GM21737 (cell line): ENCODE measurements around the gene GRIA3.
"Not testable (repeated sequence)": the region's sequence is repeated elsewhere in the genome, so short reads cannot be mapped to it uniquely, and the experiment has no call there.

Experiments
- ATAC-seq: cut with Tn5 transposase; IDR thresholded peaks from one replicate; pipeline ENCODE4 v1.9.1; 2021; ENCODE audit warnings: mild to moderate bottlenecking, moderate library complexity; ENCODE audit not compliant: unreplicated experiment

GRIA3 gene

GRCh38 chrX:123267220-123267619, 83.1 kb downstream of the GRIA3 start:
- ATAC-seq: no peak

DNA sequence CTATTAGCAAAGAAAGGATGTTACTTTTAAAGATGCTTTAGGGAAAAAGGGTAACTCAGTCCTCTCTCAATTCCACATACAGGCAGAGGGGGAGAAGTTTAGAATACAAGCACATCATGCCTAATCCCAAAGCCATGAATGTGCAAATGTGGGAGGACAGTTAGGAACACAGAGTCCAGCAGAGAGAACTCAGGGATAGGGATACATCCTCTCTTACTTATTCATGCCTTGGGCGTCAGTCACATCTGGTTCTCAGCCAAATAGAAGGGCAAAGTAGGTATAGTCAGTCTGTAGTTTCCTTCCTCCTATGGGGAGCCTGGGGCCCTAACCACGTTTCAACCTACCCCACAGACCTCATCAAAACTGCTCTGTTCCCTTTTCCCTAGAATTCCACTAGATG, 87.8 kb downstream of the GRIA3 start:
- no peak for ATAC-seq

DNA sequence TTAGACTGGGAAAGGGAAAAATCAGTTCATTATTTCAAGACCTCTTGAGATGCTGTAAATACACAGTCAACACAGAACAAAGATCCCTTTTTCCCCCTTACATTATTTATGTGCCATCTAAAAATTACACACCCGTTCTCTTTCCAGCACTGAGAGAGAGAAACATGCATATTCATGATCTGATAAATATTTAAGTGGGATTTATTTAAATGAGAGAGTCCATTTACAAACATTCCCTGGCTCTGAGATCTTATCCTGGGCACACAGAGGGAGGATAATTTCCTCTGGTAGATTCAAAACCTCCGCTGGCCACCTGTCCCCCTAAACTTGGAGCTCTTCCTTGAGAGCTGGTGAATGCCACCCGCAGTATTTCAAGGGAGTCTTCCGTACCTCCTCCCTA, 88.6 kb downstream of the GRIA3 start:
- no peak for ATAC-seq

DNA sequence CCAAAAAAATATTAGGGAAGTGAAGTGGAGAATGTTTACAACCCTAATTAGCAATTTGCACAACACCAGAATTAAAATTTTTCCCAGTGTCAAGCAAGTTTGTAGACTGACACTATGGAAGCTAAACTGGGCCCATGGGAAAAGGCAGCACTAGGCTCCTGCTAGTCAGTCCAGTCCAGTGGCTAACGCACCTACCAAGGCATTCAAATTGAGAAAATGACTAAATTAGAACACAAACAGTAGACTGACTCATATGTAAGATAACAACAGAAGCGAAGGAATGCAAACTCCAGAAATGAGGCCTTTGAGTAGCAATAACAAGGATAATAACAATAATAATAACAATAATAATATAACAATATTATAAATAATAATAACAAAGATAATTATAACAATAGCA, 90.7 kb downstream of the GRIA3 start:
- no peak for ATAC-seq

- ATAC-seq: no peak
Measured at GRCh38 chrX:123277347-123277746, 93.3 kb downstream of the GRIA3 start.

DNA sequence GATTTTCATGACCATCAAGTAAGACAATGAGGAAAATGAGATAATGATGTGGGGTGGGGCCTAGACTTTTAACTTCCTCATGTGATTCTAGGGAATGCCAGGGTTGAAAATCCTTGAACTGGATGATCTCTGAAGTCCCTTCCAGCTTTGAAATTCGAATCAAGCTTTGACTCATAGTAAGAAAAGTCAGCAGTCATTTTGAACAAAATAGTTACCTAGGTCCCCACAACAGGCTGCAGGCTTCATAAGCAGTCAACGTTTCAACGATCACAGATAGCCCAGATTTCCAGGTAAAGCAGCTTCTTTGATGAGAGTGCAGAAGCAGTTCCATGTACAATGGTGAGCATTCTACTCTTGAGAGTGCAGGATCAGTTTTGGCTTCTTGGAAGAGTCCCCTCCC, 93.7 kb downstream of the GRIA3 start:
- ATAC-seq: no peak

- ATAC-seq: no peak
Measured at GRCh38 chrX:123282241-123282640, 98.2 kb downstream of the GRIA3 start.

- ATAC-seq: not testable (repeated sequence)
Measured at GRCh38 chrX:123283407-123283806, 99.3 kb downstream of the GRIA3 start.

DNA sequence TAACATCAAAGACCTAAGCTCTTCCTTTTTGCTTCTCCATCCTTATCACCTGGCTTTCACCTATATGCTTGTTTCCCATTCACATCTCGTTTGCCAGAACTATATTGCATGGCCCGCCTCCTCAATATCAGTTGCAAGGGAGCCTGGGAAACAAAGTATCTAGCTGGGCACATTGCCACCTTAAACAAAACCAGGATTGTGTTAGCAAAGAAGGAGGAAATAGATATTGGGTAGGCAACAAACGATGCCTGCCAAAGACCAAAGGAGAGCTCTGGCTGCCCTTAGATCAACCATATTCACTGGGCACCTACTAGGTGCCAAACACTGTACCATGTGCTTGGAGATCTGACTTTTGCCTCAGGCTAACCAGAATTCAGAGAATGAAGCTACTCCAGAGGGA, 107.5 kb downstream of the GRIA3 start:
- ATAC-seq: no peak

- no peak for ATAC-seq
Measured at GRCh38 chrX:123298026-123298425, 113.9 kb downstream of the GRIA3 start.

DNA sequence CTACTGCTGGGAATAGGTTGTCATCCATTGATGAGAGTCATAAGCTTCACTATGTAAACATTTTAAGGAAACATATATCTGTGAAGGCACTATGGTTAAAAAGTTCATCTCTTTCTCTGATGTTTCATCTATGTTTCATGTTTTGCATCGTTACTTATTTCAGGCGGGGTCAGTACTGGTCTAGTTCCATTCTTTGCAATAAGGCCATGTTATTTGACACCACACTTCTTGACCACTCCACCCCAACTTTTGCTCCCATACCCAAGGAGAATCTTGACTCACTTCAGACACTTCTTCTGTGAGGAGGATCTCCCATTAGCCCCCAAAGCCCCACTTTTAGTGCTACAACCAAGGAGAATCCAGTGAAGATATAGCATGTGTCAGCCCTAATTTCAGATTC, 119.4 kb downstream of the GRIA3 start:
- no peak for ATAC-seq

DNA sequence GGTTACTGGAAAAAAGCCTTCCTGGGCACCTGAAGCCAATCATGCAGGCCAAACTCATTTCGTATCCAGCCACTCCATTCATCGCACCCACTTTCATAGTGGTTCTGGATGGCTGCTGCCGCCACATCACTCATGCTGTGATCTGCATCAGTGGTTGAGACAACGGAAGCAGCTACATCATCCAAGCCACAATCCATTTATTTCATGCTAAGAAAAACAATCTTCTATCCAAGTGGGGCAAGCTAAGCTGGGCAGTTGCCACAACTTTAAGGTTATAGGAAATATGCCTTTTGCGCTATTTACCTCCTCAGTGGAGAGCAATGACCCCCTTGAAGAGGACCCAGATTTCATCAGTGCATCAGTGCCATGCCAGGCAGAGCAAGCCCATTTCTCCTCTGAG, 124.6 kb downstream of the GRIA3 start:
- ATAC-seq: no peak

GRCh38 chrX:123310112-123310511, 126.0 kb downstream of the GRIA3 start:
- ATAC-seq: no peak

DNA sequence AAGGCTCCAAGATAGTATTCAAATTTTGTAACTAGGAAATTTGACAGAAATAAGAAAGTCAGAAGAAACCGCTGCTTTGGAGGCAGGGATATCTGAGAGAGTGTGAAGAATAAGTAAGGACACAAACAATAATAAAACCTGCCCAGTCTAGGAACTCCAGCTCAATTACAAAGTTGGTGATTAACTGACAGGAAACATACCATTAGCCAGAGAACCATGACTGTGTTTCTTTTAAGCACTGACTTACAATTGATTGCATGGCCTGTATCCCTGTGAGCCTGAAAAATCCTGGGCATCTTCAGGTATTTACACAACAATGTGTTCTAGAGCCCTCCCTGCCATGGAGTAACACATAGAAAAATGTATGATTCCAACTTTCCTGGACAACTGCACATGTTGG, 127.4 kb downstream of the GRIA3 start:
- ATAC-seq: no peak

DNA sequence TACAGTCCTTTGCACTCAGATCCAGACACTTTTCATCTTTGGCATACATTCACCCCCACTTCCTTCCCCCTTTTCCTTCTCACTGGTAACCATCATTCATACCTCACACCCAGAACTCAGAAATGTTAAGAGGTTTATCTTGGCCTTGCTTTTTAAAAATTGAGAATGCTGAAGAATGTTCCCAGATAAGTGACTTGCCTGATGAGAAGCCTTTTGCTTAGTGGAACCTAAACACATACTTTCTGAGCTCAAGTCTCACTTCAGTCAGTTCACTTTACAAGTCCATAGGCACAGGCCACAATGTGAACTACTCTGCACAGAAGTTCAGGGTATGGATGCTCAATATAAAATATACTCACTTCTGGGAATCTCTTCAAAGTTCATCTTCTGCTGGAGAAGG, 129.4 kb downstream of the GRIA3 start:
- ATAC-seq: no peak

DNA sequence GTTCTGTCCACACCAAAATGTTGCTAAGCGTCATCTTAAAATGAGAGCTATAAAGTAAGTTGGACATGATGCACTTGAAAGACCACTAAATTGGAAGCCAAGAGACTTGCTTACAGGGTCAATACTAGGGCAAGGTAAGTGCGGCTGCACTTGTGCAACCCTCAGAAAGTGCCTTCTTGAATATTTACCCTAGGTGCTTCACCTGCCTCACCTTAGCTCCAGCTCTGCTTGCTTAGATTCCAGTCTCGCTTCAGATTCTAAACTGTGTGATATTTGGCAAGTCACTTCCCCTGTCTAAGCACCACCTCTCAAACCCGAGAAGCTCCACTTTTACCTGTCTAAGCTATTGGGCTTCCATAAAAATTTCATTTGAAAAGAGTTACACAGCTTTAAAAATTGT, 136.5 kb downstream of the GRIA3 start:
- no peak for ATAC-seq

DNA sequence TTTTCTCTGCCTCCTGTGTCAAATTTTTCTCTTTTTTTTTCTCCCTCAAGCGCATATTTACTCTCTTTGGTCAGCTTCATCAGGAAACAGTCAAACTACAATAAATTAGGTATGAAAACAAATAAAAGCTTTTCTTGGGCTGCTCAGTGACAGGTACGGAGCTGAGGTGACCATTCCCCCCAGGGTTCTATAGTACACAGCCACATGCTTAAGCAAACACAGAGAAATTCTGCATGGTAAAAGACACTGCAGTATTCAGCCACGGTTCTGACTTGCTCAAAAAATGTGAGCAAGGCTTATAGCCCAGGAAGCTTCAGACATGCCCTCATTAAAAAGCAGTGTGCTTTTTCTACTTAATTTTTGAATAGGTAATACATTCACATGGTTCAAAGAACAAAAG, 138.5 kb downstream of the GRIA3 start:
- ATAC-seq: no peak

GRCh38 chrX:123324625-123325024, 140.5 kb downstream of the GRIA3 start:
- ATAC-seq: no peak

- no peak for ATAC-seq
Measured at GRCh38 chrX:123330229-123330942, 146.3 kb downstream of the GRIA3 start.

GRCh38 chrX:123331349-123331748, 147.3 kb downstream of the GRIA3 start:
- no peak for ATAC-seq

GRCh38 chrX:123331859-123332258, 147.8 kb downstream of the GRIA3 start:
- ATAC-seq: no peak

GRCh38 chrX:123336666-123337065, 152.6 kb downstream of the GRIA3 start:
- no peak for ATAC-seq

- ATAC-seq: no peak
Measured at GRCh38 chrX:123337886-123338639, 154.0 kb downstream of the GRIA3 start.
